K562 (cell line): ENCODE data around the gene CFAP92. TPM values are rescaled to one million over a fixed set of nuclear protein-coding genes. Genes with fewer than 3 reads are reported as not detected.

Source experiments
- ATAC-seq: fragments of 200-7000 bp; cut with Tn5 transposase; 3 replicates; pipeline ENCODE4 v1.9.1; 2020; ENCODE audit warnings: moderate library complexity
- BruUV-seq: library from RNA; stranded (reverse); fragments of 400-500 nt; replicated peaks from 2 replicates; lab custom pipeline; 2021; lab: Mats Ljungman, UMichigan
- CTCF ChIA-PET: fragments of 300-600 bp; formaldehyde crosslinking; extraction: SDS; loops from one replicate; lab custom pipeline; 2021; ENCODE audit warnings: low intra/inter-chr PET ratio; lab: Yijun Ruan, JAX
- POLR2A ChIA-PET: fragments of 300-600, 350-650 bp; sonication (Branson Sonifier 250); formaldehyde crosslinking; extraction: SDS; loops from one replicate; lab custom pipeline; 2021; ENCODE audit warnings: antibody characterized with exemption, inconsistent platforms; lab: Yijun Ruan, JAX
- DNase-seq, 4 experiments: peaks; one replicate each; pipeline versions ENCODE4 v3.0.0 to v3.0.0-alpha.2; 2011 to 2018; ENCODE audit warnings: low spot score in 3 of 4, mixed read lengths in 3 of 4; ENCODE audit errors: extremely low read depth in 1 of 4
- FAIRE-seq: peaks from 2 replicates; lab custom pipeline; 2011; peaks lifted over from hg19 to GRCh38; lab: Jason Lieb, UNC
- H2AFZ ChIP-seq: 2 replicates; pipeline ENCODE4 v1.6.0; 2011; ENCODE audit warnings: low read depth, low read length, control low read depth, inconsistent platforms
- H3K27ac ChIP-seq: fragments of 200-600 bp; 3 replicates; pipeline ENCODE4 v1.8.0; 2011; ENCODE audit warnings: low read depth, mild to moderate bottlenecking, control low read depth, inconsistent platforms, low read length, moderate library complexity, mixed read lengths; ENCODE audit errors: extremely low read depth
- H3K27me3 ChIP-seq, 2 experiments: fragments of 300-600 bp in 1 of 2; 2 replicates in 1 of 2; 3 replicates in 1 of 2; pipeline versions ENCODE4 v1.6.0 to v1.8.0; 2011; ENCODE audit warnings: inconsistent platforms in 2 of 2, low read length in 2 of 2, mild to moderate bottlenecking in 1 of 2, mixed read lengths in 1 of 2, moderate library complexity in 1 of 2; ENCODE audit not compliant: control insufficient read depth in 2 of 2, insufficient read depth in 2 of 2
- H3K36me3 ChIP-seq: fragments of 300-600 bp; 3 replicates; pipeline ENCODE4 v1.8.0; 2011; ENCODE audit warnings: mild to moderate bottlenecking, low read length, inconsistent platforms; ENCODE audit not compliant: control insufficient read depth, insufficient read depth
- H3K4me1 ChIP-seq, 2 experiments: fragments of 200-600 bp in 1 of 2; replicated peaks in 1 of 2; 2 replicates in 1 of 2; 3 replicates in 1 of 2; pipeline versions ENCODE4 v1.5.1 to v1.8.0; 2011; ENCODE audit warnings: inconsistent platforms in 2 of 2, low read length in 2 of 2, mild to moderate bottlenecking in 1 of 2, mixed read lengths in 1 of 2, moderate library complexity in 1 of 2; ENCODE audit not compliant: control insufficient read depth in 2 of 2, insufficient read depth in 2 of 2
- H3K4me2 ChIP-seq: 2 replicates; pipeline ENCODE4 v1.6.1; 2011; ENCODE audit warnings: low read length, control low read depth, inconsistent platforms, mixed read lengths; ENCODE audit not compliant: insufficient read depth
- H3K4me3 ChIP-seq: fragments of 200-600 bp; sonication (generic), shearing (Covaris generic); 2 replicates; pipeline ENCODE4 v1.5.1; 2016; ENCODE audit warnings: control low read depth, inconsistent platforms
- H3K79me2 ChIP-seq: fragments of 200-600 bp; 3 replicates; pipeline ENCODE4 v1.8.0; 2011; ENCODE audit warnings: low read length, inconsistent platforms; ENCODE audit not compliant: control insufficient read depth, insufficient read depth
- H3K9ac ChIP-seq, 2 experiments: 2 replicates each; pipeline versions ENCODE4 v1.6.0 to v1.6.1; 2011; ENCODE audit warnings: low read depth in 2 of 2, low read length in 2 of 2, control low read depth in 1 of 2, inconsistent platforms in 1 of 2, mild to moderate bottlenecking in 1 of 2, mixed read lengths in 1 of 2; ENCODE audit not compliant: insufficient read depth in 1 of 2
- H3K9me1 ChIP-seq: one replicate; pipeline ENCODE4 v1.6.0; 2011; ENCODE audit warnings: inconsistent platforms, mild to moderate bottlenecking, low read length, moderate library complexity; ENCODE audit not compliant: control insufficient read depth, insufficient read depth
- H3K9me3 ChIP-seq: replicated peaks from 2 replicates; pipeline ENCODE4 v1.5.1; 2011; ENCODE audit warnings: low read depth, low read length, inconsistent platforms; ENCODE audit not compliant: control insufficient read depth, insufficient read depth
- H4K20me1 ChIP-seq: replicated peaks from 2 replicates; pipeline ENCODE4 v1.6.1; 2011; ENCODE audit warnings: low read length, inconsistent platforms, mixed read lengths; ENCODE audit not compliant: control insufficient read depth, insufficient read depth
- CBX2 ChIP-seq: fragments of 200-600 bp; sonication (generic); IDR thresholded peaks from one replicate; pipeline ENCODE4 v1.6.1; 2012; ENCODE audit warnings: mild to moderate bottlenecking, low read length, inconsistent platforms; ENCODE audit not compliant: insufficient read depth, poor library complexity, severe bottlenecking
- ESRRA ChIP-seq: fragments of 450-650 bp; IDR thresholded peaks from 2 replicates; pipeline ENCODE4 v1.6.1; 2014; ENCODE audit warnings: low read depth, mild to moderate bottlenecking, moderate library complexity, borderline replicate concordance
- GATAD2B ChIP-seq: fragments of 450-650 bp; IDR thresholded peaks from 2 replicates; pipeline ENCODE4 v1.6.1; 2017; ENCODE audit warnings: mild to moderate bottlenecking, borderline replicate concordance
- HDAC2 ChIP-seq: fragments of 450-650 bp; IDR thresholded peaks from 2 replicates; pipeline ENCODE4 v1.6.1; 2016; ENCODE audit warnings: mild to moderate bottlenecking
- ILF3 ChIP-seq: fragments of 450-650 bp; IDR thresholded peaks from 2 replicates; pipeline ENCODE4 v1.6.1; 2018; ENCODE audit warnings: antibody characterized with exemption, mild to moderate bottlenecking, moderate library complexity, borderline replicate concordance
- NCOA4 ChIP-seq: fragments of 450-650 bp; IDR thresholded peaks from 2 replicates; pipeline ENCODE4 v1.6.1; 2018; ENCODE audit warnings: mild to moderate bottlenecking; ENCODE audit not compliant: partially characterized antibody
- PHB ChIP-seq: fragments of 250-450 bp; sonication (Bioruptor Pico); IDR thresholded peaks from 2 replicates; pipeline ENCODE4 v1.5.0; 2021
- PURB ChIP-seq: sonication (generic); formaldehyde crosslinking; IDR thresholded peaks from 2 replicates; pipeline ENCODE4 v1.9.0; 2021; ENCODE audit warnings: low read depth, mild to moderate bottlenecking, missing genetic modification reagents
- RCOR1 ChIP-seq, 2 experiments: IDR thresholded peaks; 2 replicates each; pipeline ENCODE4 v1.6.1; 2012; ENCODE audit warnings: low read depth in 2 of 2, low read length in 2 of 2, borderline replicate concordance in 1 of 2, improper control_type of control experiment in 1 of 2
- YY1 ChIP-seq, 3 experiments: IDR thresholded peaks; 2 replicates each; pipeline ENCODE4 v1.6.1; 2011; ENCODE audit warnings: low read length in 2 of 3, mild to moderate bottlenecking in 2 of 3, moderate library complexity in 2 of 3, borderline replicate concordance in 1 of 3, control low read depth in 1 of 3, low read depth in 1 of 3; ENCODE audit not compliant: insufficient read depth in 3 of 3, insufficient replicate concordance in 2 of 3, control insufficient read depth in 1 of 3, insufficient read length in 1 of 3; ENCODE audit errors: extremely low read depth in 1 of 3
- ZBTB1 ChIP-seq: sonication (generic); formaldehyde crosslinking; IDR thresholded peaks from 2 replicates; pipeline ENCODE4 v1.8.1; 2023; ENCODE audit warnings: missing genetic modification reagents, low read depth, mild to moderate bottlenecking, borderline replicate concordance
- ZEB2 ChIP-seq: fragments of 450-650 bp; IDR thresholded peaks from 2 replicates; pipeline ENCODE4 v1.6.1; 2016
- ZKSCAN1 ChIP-seq: fragments of 150-350 bp; IDR thresholded peaks from 2 replicates; pipeline ENCODE4 v1.6.1; 2016; ENCODE audit warnings: low read depth, low read length
- ZNF121 ChIP-seq: sonication (generic); formaldehyde crosslinking; conservative IDR thresholded peaks from 2 replicates; pipeline ENCODE4 v1.8.0; 2022; ENCODE audit warnings: missing genetic modification reagents
- WGBS: fragments of 100-300 bp; shearing (Covaris generic); methylation state at CpG from one replicate; pipeline ENCODE4 v1.1.6; 2016; ENCODE audit warnings: low coverage, mixed read lengths; ENCODE audit not compliant: insufficient coverage; ENCODE audit errors: missing lambda C conversion rate; 5-methylcytosine and 5-hydroxymethylcytosine counted together
- in situ Hi-C: fragments of 300-500 bp; cut with MboI; formaldehyde crosslinking; loops from 4 replicates; pipeline ENCODE4 v1.15.0; 2018; ENCODE audit warnings: inconsistent platforms, mixed read lengths
- intact Hi-C: fragments of 100-400 bp; cut with micrococcal nuclease; formaldehyde crosslinking; loops from 2 replicates; pipeline ENCODE4 v1.14.2; 2022
- polyA plus RNA-seq, 8 experiments: library from polyadenylated mRNA; depleted of rRNA in 4 of 8; stranded (reverse) in 5 of 8; unstranded in 3 of 8; fragments of >200 nt; fragmentation: Nextera tagmentation in 2 of 8; fragmentation: Illumina TruSeq in 1 of 8; extraction: Ambion mirVana in 2 of 8; extraction: Trizol in 1 of 8; gene quantifications; 2 replicates each; pipeline versions ENCODE4 v1.2.1 to v1.2.3, GENCODE V29; 2011 to 2014; ENCODE audit warnings: inconsistent platforms in 1 of 8, missing spikeins in 1 of 8
- total RNA-seq, 7 experiments: library from RNA; depleted of rRNA in 6 of 7; stranded (reverse); fragments of >200 nt in 6 of 7; fragmentation: Illumina TruSeq in 2 of 7; extraction: Trizol in 2 of 7; gene quantifications; 2 replicates each; pipeline versions ENCODE4 v1.2.1 to v1.2.3, GENCODE V29; 2011 to 2021; ENCODE audit warnings: low replicate concordance in 1 of 7
- TF ChIP-seq, protein P1 (sequence below): fragments of 250-450 bp; sonication (Bioruptor Pico); IDR thresholded peaks from 2 replicates; pipeline ENCODE4 v1.4.0; 2020; ENCODE audit warnings: mild to moderate bottlenecking, moderate library complexity, borderline replicate concordance
- TF ChIP-seq, protein P2 (sequence below): sonication (generic); formaldehyde crosslinking; IDR thresholded peaks from 2 replicates; pipeline ENCODE4 v1.8.1; 2023; ENCODE audit warnings: mild to moderate bottlenecking, missing genetic modification reagents
- TF ChIP-seq, protein P3 (sequence below): fragments of 250-450 bp; sonication (Bioruptor Pico); IDR thresholded peaks from 2 replicates; pipeline ENCODE4 v1.4.0; 2020; ENCODE audit warnings: borderline replicate concordance

The CFAP92 gene
- total and polyA plus RNA-seq, 9 of the 15 experiments (the other 6 are each of a cell fraction or from before 2014, with no cell fraction given) = 0.06 to 0.62 (median 0.36) TPM

DNA sequence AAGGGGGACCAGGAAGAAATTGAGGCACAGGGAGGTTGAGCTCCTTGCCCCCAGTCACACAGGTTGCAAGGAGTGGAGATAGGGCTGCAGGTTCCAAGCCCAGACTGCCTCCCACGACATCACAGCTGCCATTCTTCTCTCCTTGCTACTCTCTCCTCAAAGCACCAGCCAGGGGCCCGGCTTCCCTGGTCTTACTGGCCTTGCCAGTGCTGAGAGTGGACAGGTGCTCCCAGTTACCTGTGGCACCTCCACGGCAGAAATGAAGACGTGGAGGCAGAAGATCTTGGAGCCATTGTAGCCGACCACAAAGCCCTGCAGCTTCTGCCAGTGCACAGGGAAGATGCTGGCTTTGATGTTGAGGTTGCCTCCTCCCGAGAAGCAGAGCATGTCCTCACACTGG is 132.4 kb downstream of the CFAP92 start:
- DNase-seq (no peak), ATAC-seq (no peak), FAIRE-seq (no peak)
- no peak overlapping the region for H3K4me3 ChIP-seq
- H3K9me3 ChIP-seq = peaks cover 16% of the 10 kb centered on the region
- no peaks in the 10 kb centered on the region for H3K36me3 ChIP-seq
- no peaks in the 10 kb centered on the region for H3K27me3 ChIP-seq
- intact Hi-C loops = no loop called here
- BruUV-seq = no TSS peak
- no peaks in the 10 kb centered on the region for H4K20me1 ChIP-seq
- no peak overlapping the region for H3K9ac ChIP-seq
- H2AFZ ChIP-seq = no peak overlapping the region
- CTCF ChIA-PET = no interaction called here
- no peaks in the 10 kb centered on the region for H3K79me2 ChIP-seq
- WGBS = 31% methylated on average over 5 of the region's 6 CpGs
- H3K27ac ChIP-seq = no peak overlapping the region
- no peak overlapping the region for H3K4me2 ChIP-seq
- in situ Hi-C loops = no loop called here
- peaks cover 10 to 13% of the 10 kb centered on the region in 2 experiments for H3K4me1 ChIP-seq
- H3K9me1 ChIP-seq = no peaks in the 10 kb centered on the region
- POLR2A ChIA-PET = no interaction called here
- TF ChIP-seq ILF3 = no peak
- TF ChIP-seq ZNF121 (CRISPR knock-in tag) = no peak
- no peak for TF ChIP-seq PHB (CRISPR knock-in tag)
- no peak for TF ChIP-seq PURB (CRISPR knock-in tag)
- no peak for TF ChIP-seq YY1 (IDR thresholded peaks at IDR 0.05; ENCODE audit: borderline replicate concordance in 1 of 3, control insufficient read depth in 1 of 3, extremely low read depth in 1 of 3, insufficient read depth in 3 of 3, insufficient read length in 1 of 3, insufficient replicate concordance in 2 of 3, low read depth in 1 of 3, low read length in 2 of 3)
- TF ChIP-seq CBX2 = no peak
- TF ChIP-seq ZEB2 = no peak
- TF ChIP-seq, protein P1, sequence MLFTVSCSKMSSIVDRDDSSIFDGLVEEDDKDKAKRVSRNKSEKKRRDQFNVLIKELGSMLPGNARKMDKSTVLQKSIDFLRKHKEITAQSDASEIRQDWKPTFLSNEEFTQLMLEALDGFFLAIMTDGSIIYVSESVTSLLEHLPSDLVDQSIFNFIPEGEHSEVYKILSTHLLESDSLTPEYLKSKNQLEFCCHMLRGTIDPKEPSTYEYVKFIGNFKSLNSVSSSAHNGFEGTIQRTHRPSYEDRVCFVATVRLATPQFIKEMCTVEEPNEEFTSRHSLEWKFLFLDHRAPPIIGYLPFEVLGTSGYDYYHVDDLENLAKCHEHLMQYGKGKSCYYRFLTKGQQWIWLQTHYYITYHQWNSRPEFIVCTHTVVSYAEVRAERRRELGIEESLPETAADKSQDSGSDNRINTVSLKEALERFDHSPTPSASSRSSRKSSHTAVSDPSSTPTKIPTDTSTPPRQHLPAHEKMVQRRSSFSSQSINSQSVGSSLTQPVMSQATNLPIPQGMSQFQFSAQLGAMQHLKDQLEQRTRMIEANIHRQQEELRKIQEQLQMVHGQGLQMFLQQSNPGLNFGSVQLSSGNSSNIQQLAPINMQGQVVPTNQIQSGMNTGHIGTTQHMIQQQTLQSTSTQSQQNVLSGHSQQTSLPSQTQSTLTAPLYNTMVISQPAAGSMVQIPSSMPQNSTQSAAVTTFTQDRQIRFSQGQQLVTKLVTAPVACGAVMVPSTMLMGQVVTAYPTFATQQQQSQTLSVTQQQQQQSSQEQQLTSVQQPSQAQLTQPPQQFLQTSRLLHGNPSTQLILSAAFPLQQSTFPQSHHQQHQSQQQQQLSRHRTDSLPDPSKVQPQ (CRISPR knock-in tag) = no peak
- TF ChIP-seq, protein P2, sequence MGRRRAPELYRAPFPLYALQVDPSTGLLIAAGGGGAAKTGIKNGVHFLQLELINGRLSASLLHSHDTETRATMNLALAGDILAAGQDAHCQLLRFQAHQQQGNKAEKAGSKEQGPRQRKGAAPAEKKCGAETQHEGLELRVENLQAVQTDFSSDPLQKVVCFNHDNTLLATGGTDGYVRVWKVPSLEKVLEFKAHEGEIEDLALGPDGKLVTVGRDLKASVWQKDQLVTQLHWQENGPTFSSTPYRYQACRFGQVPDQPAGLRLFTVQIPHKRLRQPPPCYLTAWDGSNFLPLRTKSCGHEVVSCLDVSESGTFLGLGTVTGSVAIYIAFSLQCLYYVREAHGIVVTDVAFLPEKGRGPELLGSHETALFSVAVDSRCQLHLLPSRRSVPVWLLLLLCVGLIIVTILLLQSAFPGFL = no peak
- TF ChIP-seq ESRRA = no peak
- TF ChIP-seq RCOR1 (IDR thresholded peaks at IDR 0.05; ENCODE audit: borderline replicate concordance in 1 of 2, low read depth in 2 of 2, low read length in 2 of 2) = no peak
- TF ChIP-seq NCOA4 = no peak
- TF ChIP-seq HDAC2 = no peak
- no peak for TF ChIP-seq ZBTB1 (CRISPR knock-in tag)
- TF ChIP-seq ZKSCAN1 = no peak
- TF ChIP-seq GATAD2B = no peak
- TF ChIP-seq, protein P3, sequence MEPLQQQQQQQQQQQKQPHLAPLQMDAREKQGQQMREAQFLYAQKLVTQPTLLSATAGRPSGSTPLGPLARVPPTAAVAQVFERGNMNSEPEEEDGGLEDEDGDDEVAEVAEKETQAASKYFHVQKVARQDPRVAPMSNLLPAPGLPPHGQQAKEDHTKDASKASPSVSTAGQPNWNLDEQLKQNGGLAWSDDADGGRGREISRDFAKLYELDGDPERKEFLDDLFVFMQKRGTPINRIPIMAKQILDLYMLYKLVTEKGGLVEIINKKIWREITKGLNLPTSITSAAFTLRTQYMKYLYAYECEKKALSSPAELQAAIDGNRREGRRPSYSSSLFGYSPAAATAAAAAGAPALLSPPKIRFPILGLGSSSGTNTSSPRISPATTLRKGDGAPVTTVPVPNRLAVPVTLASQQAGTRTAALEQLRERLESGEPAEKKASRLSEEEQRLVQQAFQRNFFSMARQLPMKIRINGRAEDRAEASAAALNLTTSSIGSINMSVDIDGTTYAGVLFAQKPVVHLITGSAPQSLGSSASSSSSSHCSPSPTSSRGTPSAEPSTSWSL (CRISPR knock-in tag) = no peak
